ENCODE results near the gene MAEL.

The MAEL gene

DNA sequence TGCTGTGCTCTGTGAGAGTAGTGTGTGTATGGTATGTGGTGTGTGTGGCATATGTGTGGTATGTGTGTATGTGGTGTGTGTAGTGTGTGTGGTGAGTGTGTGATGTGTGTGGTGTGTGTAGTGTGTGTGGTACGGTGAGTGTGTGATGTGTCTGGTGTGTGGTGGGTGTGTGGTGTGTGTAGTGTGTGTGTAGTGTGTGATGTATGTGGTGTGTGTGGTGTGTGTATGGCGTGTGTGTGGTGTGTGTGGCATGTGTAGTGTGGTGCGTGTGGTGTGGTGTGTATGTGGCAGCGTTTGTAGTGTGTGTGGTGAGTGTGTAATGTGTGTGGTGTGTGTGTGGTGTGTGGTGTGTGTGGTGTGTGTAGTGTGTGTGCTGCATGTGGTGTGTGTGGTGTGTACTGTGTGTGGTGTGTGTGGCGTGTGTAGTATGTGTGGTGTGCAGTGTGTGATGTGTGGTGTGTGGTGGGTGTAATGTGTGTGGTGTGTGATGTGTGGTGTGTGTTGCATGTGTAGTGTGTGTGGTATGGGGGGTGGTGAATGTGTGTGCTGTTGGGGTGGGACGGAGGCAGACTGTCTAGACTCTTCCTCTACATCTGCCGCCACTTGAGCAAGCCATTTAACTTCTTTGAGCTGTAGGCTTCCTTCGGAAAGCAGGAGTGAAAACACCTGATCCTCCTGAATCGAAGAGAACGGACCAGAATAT lies 67.6 kb downstream of the MAEL start (continued):
- TF ChIP-seq, protein P1, sequence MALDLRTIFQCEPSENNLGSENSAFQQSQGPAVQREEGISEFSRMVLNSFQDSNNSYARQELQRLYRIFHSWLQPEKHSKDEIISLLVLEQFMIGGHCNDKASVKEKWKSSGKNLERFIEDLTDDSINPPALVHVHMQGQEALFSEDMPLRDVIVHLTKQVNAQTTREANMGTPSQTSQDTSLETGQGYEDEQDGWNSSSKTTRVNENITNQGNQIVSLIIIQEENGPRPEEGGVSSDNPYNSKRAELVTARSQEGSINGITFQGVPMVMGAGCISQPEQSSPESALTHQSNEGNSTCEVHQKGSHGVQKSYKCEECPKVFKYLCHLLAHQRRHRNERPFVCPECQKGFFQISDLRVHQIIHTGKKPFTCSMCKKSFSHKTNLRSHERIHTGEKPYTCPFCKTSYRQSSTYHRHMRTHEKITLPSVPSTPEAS (tag by site-specific recombination; IDR thresholded peaks at IDR 0.05): peak; percentile 94
- TF ChIP-seq ZNF302 (tag by site-specific recombination; IDR thresholded peaks at IDR 0.05; ENCODE audit: low read depth) (no peak), ZNF473 (tag by site-specific recombination; IDR thresholded peaks at IDR 0.05) (no peak; the same call in 1 of the 2 replicates), ZNF324 (tag by site-specific recombination; IDR thresholded peaks at IDR 0.05) (no peak), ZNF174 (tag by site-specific recombination; IDR thresholded peaks at IDR 0.05) (no peak), ZNF404 (tag by site-specific recombination; IDR thresholded peaks at IDR 0.05) (no peak), ZNF48 (tag by site-specific recombination; IDR thresholded peaks at IDR 0.05) (no peak), MZF1 (tag by site-specific recombination; IDR thresholded peaks at IDR 0.05; ENCODE audit: borderline replicate concordance) (no peak), ZNF133 (tag by site-specific recombination; IDR thresholded peaks at IDR 0.05) (peak; percentile 44; the same call in 1 of the 2 replicates), ZNF223 (tag by site-specific recombination; IDR thresholded peaks at IDR 0.05) (no peak), GLIS2 (tag by site-specific recombination; IDR thresholded peaks at IDR 0.05) (no peak), ZNF19 (tag by site-specific recombination; IDR thresholded peaks at IDR 0.05; ENCODE audit: low read depth) (no peak), ZNF155 (tag by site-specific recombination; IDR thresholded peaks at IDR 0.05) (no peak), ZNF239 (tag by site-specific recombination; IDR thresholded peaks at IDR 0.05) (peak; percentile 89), ZNF707 (tag by site-specific recombination; IDR thresholded peaks at IDR 0.05) (0 out of 2 replicates have a peak, but pooled peaks have one; percentile 20), ZNF530 (tag by site-specific recombination; IDR thresholded peaks at IDR 0.05; ENCODE audit: low read depth) (no peak), ZNF776 (tag by site-specific recombination; IDR thresholded peaks at IDR 0.05; ENCODE audit: borderline replicate concordance) (no peak), ZNF596 (tag by site-specific recombination; IDR thresholded peaks at IDR 0.05) (no peak), ZNF785 (tag by site-specific recombination; IDR thresholded peaks at IDR 0.05) (peak; percentile 72; the same call in 1 of the 2 replicates), SETDB1 (IDR thresholded peaks at IDR 0.05; ENCODE audit: insufficient read length, low read length) (no peak), ZNF433 (tag by site-specific recombination; IDR thresholded peaks at IDR 0.05; ENCODE audit: low read depth) (no peak), ZNF670 (tag by site-specific recombination; IDR thresholded peaks at IDR 0.05; ENCODE audit: low read depth) (0 out of 2 replicates have a peak, but pooled peaks have one; percentile 44), ZNF843 (tag by site-specific recombination; IDR thresholded peaks at IDR 0.05) (no peak), ZNF830 (tag by site-specific recombination; IDR thresholded peaks at IDR 0.05; ENCODE audit: low read depth) (no peak)
- TF ChIP-seq, protein P2, sequence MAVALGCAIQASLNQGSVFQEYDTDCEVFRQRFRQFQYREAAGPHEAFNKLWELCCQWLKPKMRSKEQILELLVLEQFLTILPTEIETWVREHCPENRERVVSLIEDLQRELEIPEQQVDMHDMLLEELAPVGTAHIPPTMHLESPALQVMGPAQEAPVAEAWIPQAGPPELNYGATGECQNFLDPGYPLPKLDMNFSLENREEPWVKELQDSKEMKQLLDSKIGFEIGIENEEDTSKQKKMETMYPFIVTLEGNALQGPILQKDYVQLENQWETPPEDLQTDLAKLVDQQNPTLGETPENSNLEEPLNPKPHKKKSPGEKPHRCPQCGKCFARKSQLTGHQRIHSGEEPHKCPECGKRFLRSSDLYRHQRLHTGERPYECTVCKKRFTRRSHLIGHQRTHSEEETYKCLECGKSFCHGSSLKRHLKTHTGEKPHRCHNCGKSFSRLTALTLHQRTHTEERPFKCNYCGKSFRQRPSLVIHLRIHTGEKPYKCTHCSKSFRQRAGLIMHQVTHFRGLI (tag by site-specific recombination; IDR thresholded peaks at IDR 0.05): no peak
- TF ChIP-seq, protein P3, sequence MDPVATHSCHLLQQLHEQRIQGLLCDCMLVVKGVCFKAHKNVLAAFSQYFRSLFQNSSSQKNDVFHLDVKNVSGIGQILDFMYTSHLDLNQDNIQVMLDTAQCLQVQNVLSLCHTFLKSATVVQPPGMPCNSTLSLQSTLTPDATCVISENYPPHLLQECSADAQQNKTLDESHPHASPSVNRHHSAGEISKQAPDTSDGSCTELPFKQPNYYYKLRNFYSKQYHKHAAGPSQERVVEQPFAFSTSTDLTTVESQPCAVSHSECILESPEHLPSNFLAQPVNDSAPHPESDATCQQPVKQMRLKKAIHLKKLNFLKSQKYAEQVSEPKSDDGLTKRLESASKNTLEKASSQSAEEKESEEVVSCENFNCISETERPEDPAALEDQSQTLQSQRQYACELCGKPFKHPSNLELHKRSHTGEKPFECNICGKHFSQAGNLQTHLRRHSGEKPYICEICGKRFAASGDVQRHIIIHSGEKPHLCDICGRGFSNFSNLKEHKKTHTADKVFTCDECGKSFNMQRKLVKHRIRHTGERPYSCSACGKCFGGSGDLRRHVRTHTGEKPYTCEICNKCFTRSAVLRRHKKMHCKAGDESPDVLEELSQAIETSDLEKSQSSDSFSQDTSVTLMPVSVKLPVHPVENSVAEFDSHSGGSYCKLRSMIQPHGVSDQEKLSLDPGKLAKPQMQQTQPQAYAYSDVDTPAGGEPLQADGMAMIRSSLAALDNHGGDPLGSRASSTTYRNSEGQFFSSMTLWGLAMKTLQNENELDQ (tag by site-specific recombination; IDR thresholded peaks at IDR 0.05; ENCODE audit: low read depth): no peak
- TF ChIP-seq, protein P4, sequence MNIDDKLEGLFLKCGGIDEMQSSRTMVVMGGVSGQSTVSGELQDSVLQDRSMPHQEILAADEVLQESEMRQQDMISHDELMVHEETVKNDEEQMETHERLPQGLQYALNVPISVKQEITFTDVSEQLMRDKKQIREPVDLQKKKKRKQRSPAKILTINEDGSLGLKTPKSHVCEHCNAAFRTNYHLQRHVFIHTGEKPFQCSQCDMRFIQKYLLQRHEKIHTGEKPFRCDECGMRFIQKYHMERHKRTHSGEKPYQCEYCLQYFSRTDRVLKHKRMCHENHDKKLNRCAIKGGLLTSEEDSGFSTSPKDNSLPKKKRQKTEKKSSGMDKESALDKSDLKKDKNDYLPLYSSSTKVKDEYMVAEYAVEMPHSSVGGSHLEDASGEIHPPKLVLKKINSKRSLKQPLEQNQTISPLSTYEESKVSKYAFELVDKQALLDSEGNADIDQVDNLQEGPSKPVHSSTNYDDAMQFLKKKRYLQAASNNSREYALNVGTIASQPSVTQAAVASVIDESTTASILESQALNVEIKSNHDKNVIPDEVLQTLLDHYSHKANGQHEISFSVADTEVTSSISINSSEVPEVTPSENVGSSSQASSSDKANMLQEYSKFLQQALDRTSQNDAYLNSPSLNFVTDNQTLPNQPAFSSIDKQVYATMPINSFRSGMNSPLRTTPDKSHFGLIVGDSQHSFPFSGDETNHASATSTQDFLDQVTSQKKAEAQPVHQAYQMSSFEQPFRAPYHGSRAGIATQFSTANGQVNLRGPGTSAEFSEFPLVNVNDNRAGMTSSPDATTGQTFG (tag by site-specific recombination; IDR thresholded peaks at IDR 0.05; ENCODE audit: borderline replicate concordance): no peak
- TF ChIP-seq, protein P5, sequence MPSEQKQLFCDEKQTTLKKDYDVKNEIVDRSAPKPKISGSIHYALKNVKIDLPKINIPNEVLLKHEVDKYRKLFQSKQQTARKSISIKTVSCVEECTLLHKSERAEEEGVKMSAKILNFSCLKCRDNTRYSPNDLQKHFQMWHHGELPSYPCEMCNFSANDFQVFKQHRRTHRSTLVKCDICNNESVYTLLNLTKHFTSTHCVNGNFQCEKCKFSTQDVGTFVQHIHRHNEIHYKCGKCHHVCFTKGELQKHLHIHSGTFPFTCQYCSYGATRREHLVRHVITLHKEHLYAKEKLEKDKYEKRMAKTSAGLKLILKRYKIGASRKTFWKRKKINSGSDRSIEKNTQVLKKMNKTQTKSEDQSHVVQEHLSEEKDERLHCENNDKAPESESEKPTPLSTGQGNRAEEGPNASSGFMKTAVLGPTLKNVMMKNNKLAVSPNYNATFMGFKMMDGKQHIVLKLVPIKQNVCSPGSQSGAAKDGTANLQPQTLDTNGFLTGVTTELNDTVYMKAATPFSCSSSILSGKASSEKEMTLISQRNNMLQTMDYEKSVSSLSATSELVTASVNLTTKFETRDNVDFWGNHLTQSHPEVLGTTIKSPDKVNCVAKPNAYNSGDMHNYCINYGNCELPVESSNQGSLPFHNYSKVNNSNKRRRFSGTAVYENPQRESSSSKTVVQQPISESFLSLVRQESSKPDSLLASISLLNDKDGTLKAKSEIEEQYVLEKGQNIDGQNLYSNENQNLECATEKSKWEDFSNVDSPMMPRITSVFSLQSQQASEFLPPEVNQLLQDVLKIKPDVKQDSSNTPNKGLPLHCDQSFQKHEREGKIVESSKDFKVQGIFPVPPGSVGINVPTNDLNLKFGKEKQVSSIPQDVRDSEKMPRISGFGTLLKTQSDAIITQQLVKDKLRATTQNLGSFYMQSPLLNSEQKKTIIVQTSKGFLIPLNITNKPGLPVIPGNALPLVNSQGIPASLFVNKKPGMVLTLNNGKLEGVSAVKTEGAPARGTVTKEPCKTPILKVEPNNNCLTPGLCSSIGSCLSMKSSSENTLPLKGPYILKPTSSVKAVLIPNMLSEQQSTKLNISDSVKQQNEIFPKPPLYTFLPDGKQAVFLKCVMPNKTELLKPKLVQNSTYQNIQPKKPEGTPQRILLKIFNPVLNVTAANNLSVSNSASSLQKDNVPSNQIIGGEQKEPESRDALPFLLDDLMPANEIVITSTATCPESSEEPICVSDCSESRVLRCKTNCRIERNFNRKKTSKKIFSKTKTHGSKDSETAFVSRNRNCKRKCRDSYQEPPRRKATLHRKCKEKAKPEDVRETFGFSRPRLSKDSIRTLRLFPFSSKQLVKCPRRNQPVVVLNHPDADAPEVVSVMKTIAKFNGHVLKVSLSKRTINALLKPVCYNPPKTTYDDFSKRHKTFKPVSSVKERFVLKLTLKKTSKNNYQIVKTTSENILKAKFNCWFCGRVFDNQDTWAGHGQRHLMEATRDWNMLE (tag by site-specific recombination; conservative IDR thresholded peaks at IDR 0.05; ENCODE audit: low read depth): no peak

Measured in HEK293 (cell line).